Activated T-cell treated with anti-CD3 and anti-CD28 coated beads, Interleukin-2, amount 50 U/mL, for 4 hours (primary cell): ENCODE results near the gene IQCK. TPM values are rescaled to one million over a fixed set of nuclear protein-coding genes. Genes with fewer than 3 reads are reported as not detected.

Experiments
- ATAC-seq, 2 donors: fragments of 200-7000 bp; cut with Tn5 transposase; one replicate each; pipeline ENCODE4 v1.10.0; 2021
- DNase-seq: peaks from one replicate; pipeline ENCODE4 v3.0.0-alpha.2; 2020
- H3K27me3 Mint-ChIP-seq: one replicate; pipeline ENCODE4 v1.8.0; 2021; ENCODE audit warnings: low read depth, mixed read lengths
- H3K36me3 Mint-ChIP-seq: one replicate; pipeline ENCODE4 v1.8.0; 2022; ENCODE audit warnings: mixed read lengths; ENCODE audit not compliant: insufficient read depth
- H3K4me1 Mint-ChIP-seq: one replicate; pipeline ENCODE4 v1.8.0; 2021; ENCODE audit warnings: low read depth, mixed read lengths
- H3K4me3 Mint-ChIP-seq: one replicate; pipeline ENCODE4 v1.8.0; 2021; ENCODE audit warnings: mild to moderate bottlenecking, moderate library complexity, mixed read lengths
- H3K9me3 Mint-ChIP-seq: one replicate; pipeline ENCODE4 v1.8.0; 2021; ENCODE audit warnings: mixed read lengths
- total RNA-seq, 3 donors: library from RNA; stranded (reverse); gene quantifications; one replicate each; pipeline ENCODE4 v1.2.1, GENCODE V29; 2021

IQCK gene
- total RNA-seq, 3 donors from 2014 or later, result 3.2 to 5.4 (median 3.6) TPM

GRCh38 chr16:19805459-19806162 lies 87.5 kb downstream of the IQCK start:
- H3K9me3 Mint-ChIP-seq, result peaks cover 11% of the 10 kb centered on the region
- no peak for ATAC-seq
- no peaks in the 10 kb centered on the region for H3K36me3 Mint-ChIP-seq
- H3K4me1 Mint-ChIP-seq, result peaks cover 19% of the 10 kb centered on the region
- peak overlapping the region; percentile 20 for H3K4me3 Mint-ChIP-seq
- H3K27me3 Mint-ChIP-seq, result no peaks in the 10 kb centered on the region
- no peak for DNase-seq

- no peaks in the 10 kb centered on the region for H3K27me3 Mint-ChIP-seq
- no peaks in the 10 kb centered on the region for H3K36me3 Mint-ChIP-seq
- peaks cover 21% of the 10 kb centered on the region for H3K9me3 Mint-ChIP-seq
- H3K4me1 Mint-ChIP-seq, result peaks cover 19% of the 10 kb centered on the region
- no peak for DNase-seq
- no peak for ATAC-seq
- no peak overlapping the region for H3K4me3 Mint-ChIP-seq
These were observed 90.1 kb downstream of the IQCK start for GRCh38 chr16:19808061-19808641.

GRCh38 chr16:19809121-19809635 lies 91.1 kb downstream of the IQCK start:
- Mint-ChIP-seq H3K4me1 (peaks cover 15% of the 10 kb centered on the region), H3K4me3 (no peak overlapping the region), H3K9me3 (peaks cover 24% of the 10 kb centered on the region), H3K36me3 (no peaks in the 10 kb centered on the region), H3K27me3 (no peaks in the 10 kb centered on the region)
- DNase-seq (no peak), ATAC-seq (no peak)

GRCh38 chr16:19809693-19810092 lies 91.6 kb downstream of the IQCK start:
- Mint-ChIP-seq H3K36me3 (no peaks in the 10 kb centered on the region), H3K4me1 (peaks cover 11% of the 10 kb centered on the region), H3K4me3 (no peak overlapping the region), H3K9me3 (peaks cover 24% of the 10 kb centered on the region), H3K27me3 (no peaks in the 10 kb centered on the region)
- ATAC-seq, result no peak
- DNase-seq, result no peak

GRCh38 chr16:19810817-19811731 lies 93.0 kb downstream of the IQCK start:
- Mint-ChIP-seq H3K4me1 (peaks cover 5% of the 10 kb centered on the region), H3K4me3 (no peak overlapping the region), H3K9me3 (peaks cover 13% of the 10 kb centered on the region), H3K36me3 (no peaks in the 10 kb centered on the region), H3K27me3 (no peaks in the 10 kb centered on the region)
- ATAC-seq, result no peak
- DNase-seq, result no peak

- Mint-ChIP-seq H3K4me3 (no peak overlapping the region), H3K9me3 (peaks cover 13% of the 10 kb centered on the region), H3K4me1 (peaks cover 5% of the 10 kb centered on the region), H3K27me3 (no peaks in the 10 kb centered on the region), H3K36me3 (no peaks in the 10 kb centered on the region)
- ATAC-seq, result no peak
- DNase-seq, result no peak
These were observed 94.9 kb downstream of the IQCK start for GRCh38 chr16:19812986-19813385.

- H3K36me3 Mint-ChIP-seq, result no peaks in the 10 kb centered on the region
- no peaks in the 10 kb centered on the region for H3K4me1 Mint-ChIP-seq
- peaks cover 13% of the 10 kb centered on the region for H3K9me3 Mint-ChIP-seq
- ATAC-seq, result no peak
- DNase-seq, result no peak
- H3K27me3 Mint-ChIP-seq, result no peaks in the 10 kb centered on the region
- H3K4me3 Mint-ChIP-seq, result no peak overlapping the region
These were observed 97.3 kb downstream of the IQCK start for GRCh38 chr16:19815418-19815817.

- no peaks in the 10 kb centered on the region for H3K27me3 Mint-ChIP-seq
- no peak overlapping the region for H3K4me3 Mint-ChIP-seq
- no peaks in the 10 kb centered on the region for H3K36me3 Mint-ChIP-seq
- H3K9me3 Mint-ChIP-seq, result peaks cover 13% of the 10 kb centered on the region
- no peaks in the 10 kb centered on the region for H3K4me1 Mint-ChIP-seq
- ATAC-seq (no peak), DNase-seq (no peak)
These were observed 99.1 kb downstream of the IQCK start for GRCh38 chr16:19817122-19817521.

- no peaks in the 10 kb centered on the region for H3K36me3 Mint-ChIP-seq
- no peak overlapping the region for H3K4me3 Mint-ChIP-seq
- H3K9me3 Mint-ChIP-seq, result peaks cover 6% of the 10 kb centered on the region
- no peaks in the 10 kb centered on the region for H3K27me3 Mint-ChIP-seq
- no peaks in the 10 kb centered on the region for H3K4me1 Mint-ChIP-seq
- no peak for ATAC-seq
- DNase-seq, result no peak
These were observed 99.8 kb downstream of the IQCK start for GRCh38 chr16:19817875-19818274.

GRCh38 chr16:19822533-19822932 lies 104.5 kb downstream of the IQCK start:
- Mint-ChIP-seq H3K9me3 (no peaks in the 10 kb centered on the region), H3K4me1 (no peaks in the 10 kb centered on the region), H3K36me3 (no peaks in the 10 kb centered on the region), H3K27me3 (no peaks in the 10 kb centered on the region), H3K4me3 (no peak overlapping the region)
- ATAC-seq, result no peak
- no peak for DNase-seq

- H3K9me3 Mint-ChIP-seq, result no peaks in the 10 kb centered on the region
- no peak for DNase-seq
- no peaks in the 10 kb centered on the region for H3K36me3 Mint-ChIP-seq
- H3K4me1 Mint-ChIP-seq, result no peaks in the 10 kb centered on the region
- no peaks in the 10 kb centered on the region for H3K27me3 Mint-ChIP-seq
- no peak for ATAC-seq
- H3K4me3 Mint-ChIP-seq, result no peak overlapping the region
These were observed 105.3 kb downstream of the IQCK start for GRCh38 chr16:19823322-19823721.

- DNase-seq (no peak), ATAC-seq (no peak)
- no peaks in the 10 kb centered on the region for H3K9me3 Mint-ChIP-seq
- H3K4me1 Mint-ChIP-seq, result no peaks in the 10 kb centered on the region
- H3K36me3 Mint-ChIP-seq, result no peaks in the 10 kb centered on the region
- H3K27me3 Mint-ChIP-seq, result no peaks in the 10 kb centered on the region
- no peak overlapping the region for H3K4me3 Mint-ChIP-seq
These were observed 106.1 kb downstream of the IQCK start for GRCh38 chr16:19824216-19824615.

- no peak for ATAC-seq
- no peaks in the 10 kb centered on the region for H3K27me3 Mint-ChIP-seq
- no peaks in the 10 kb centered on the region for H3K36me3 Mint-ChIP-seq
- H3K4me3 Mint-ChIP-seq, result no peak overlapping the region
- DNase-seq, result no peak
- no peaks in the 10 kb centered on the region for H3K4me1 Mint-ChIP-seq
- H3K9me3 Mint-ChIP-seq, result no peaks in the 10 kb centered on the region
These were observed 112.0 kb downstream of the IQCK start for GRCh38 chr16:19829844-19830692.
